Esophagus (tissue), 2 donors: Measurements from ENCODE around the gene KDM1A. TPM values are rescaled to one million over a fixed set of nuclear protein-coding genes. Genes with fewer than 3 reads are reported as not detected.

Source experiments
- H3K27ac ChIP-seq, 2 donors: one replicate each; pipeline ENCODE4 v1.5.1; 2013; ENCODE audit warnings: low read depth in 2 of 2, mild to moderate bottlenecking in 2 of 2, inconsistent platforms in 1 of 2, low read length in 1 of 2, moderate library complexity in 1 of 2
- H3K27me3 ChIP-seq, 2 donors: one replicate each; pipeline ENCODE4 v1.6.1; 2013; ENCODE audit warnings: low read length in 2 of 2, control low read depth in 1 of 2, mild to moderate bottlenecking in 1 of 2; ENCODE audit not compliant: insufficient read depth in 2 of 2, control insufficient read depth in 1 of 2
- H3K36me3 ChIP-seq, 2 donors: one replicate each; pipeline ENCODE4 v1.6.1; 2013; ENCODE audit warnings: low read length in 1 of 2; ENCODE audit not compliant: control insufficient read depth in 2 of 2, insufficient read depth in 2 of 2
- H3K4me1 ChIP-seq, 2 donors: one replicate each; pipeline ENCODE4 v1.6.1; 2013; ENCODE audit warnings: low read length in 1 of 2; ENCODE audit not compliant: control insufficient read depth in 2 of 2, insufficient read depth in 2 of 2
- H3K4me3 ChIP-seq, 2 donors: one replicate each; pipeline ENCODE4 v1.5.1; 2013; ENCODE audit warnings: low read length in 2 of 2, mild to moderate bottlenecking in 2 of 2, low read depth in 1 of 2, moderate library complexity in 1 of 2
- H3K9me3 ChIP-seq, 2 donors: one replicate each; pipeline ENCODE4 v1.6.1; 2013; ENCODE audit warnings: mild to moderate bottlenecking in 2 of 2, low read depth in 1 of 2, low read length in 1 of 2, moderate library complexity in 1 of 2; ENCODE audit not compliant: control insufficient read depth in 2 of 2, insufficient read depth in 1 of 2
- WGBS, 2 donors: extraction: QIAGEN DNeasy Blood & Tissue Kit; methylation state at CpG; one replicate each; pipeline ENCODE4 v1.1.7; 2013; 5-methylcytosine and 5-hydroxymethylcytosine counted together
- polyA plus RNA-seq, 2 donors: library from polyadenylated mRNA; stranded (reverse); fragments of 200-250 nt; gene quantifications; one replicate each; pipeline ENCODE4 v1.2.3, GENCODE V29; 2013
- donor health status: healthy with polysubstance abuse.
- donor health status: Bipolar disorder and iron deficiency.

Gene KDM1A
- 10 to 100 TPM; 15.6 to 32.0 TPM for polyA plus RNA-seq

- no peaks in the 10 kb centered on the region for H3K9me3 ChIP-seq
- no peaks in the 10 kb centered on the region for H3K27me3 ChIP-seq
- no peaks in the 10 kb centered on the region for H3K4me1 ChIP-seq
- peak within 1 kb of the TSS; percentile 87 to 92 for H3K27ac ChIP-seq
- H3K36me3 ChIP-seq, result no peaks in the 10 kb centered on the region
- H3K4me3 ChIP-seq, result peak within 1 kb of the TSS; percentile 81 to 90
- WGBS, 2 donors, result 0% methylated on average over 52 to 85 of the region's 85 CpGs
These were observed at the start of gene KDM1A for GRCh38 chr1:23019094-23019862. TSS of gene KDM1A (plus strand) at chr1:23019468. CDS start at chr1:23019597, 129 bp downstream.

GRCh38 chr1:22970096-22970495 is 49.2 kb upstream of the KDM1A start:
- Histone ChIP-seq H3K9me3 (peaks cover 0 to 2% of the 10 kb centered on the region in 2 donors), H3K4me1 (no peaks in the 10 kb centered on the region), H3K27ac (no peak overlapping the region), H3K36me3 (no peaks in the 10 kb centered on the region), H3K4me3 (no peak overlapping the region), H3K27me3 (no peaks in the 10 kb centered on the region)
- WGBS, 2 donors, result 73 to 86% methylated on average over 2 of the region's 2 CpGs

- Histone ChIP-seq H3K4me1 (no peaks in the 10 kb centered on the region), H3K4me3 (no peak overlapping the region), H3K36me3 (no peaks in the 10 kb centered on the region), H3K9me3 (peaks cover 0 to 2% of the 10 kb centered on the region in 2 donors), H3K27ac (no peak overlapping the region), H3K27me3 (no peaks in the 10 kb centered on the region)
- WGBS, 2 donors, result 45 to 54% methylated on average over 3 of the region's 3 CpGs
These were observed 48.1 kb upstream of the KDM1A start for GRCh38 chr1:22971161-22971560.

GRCh38 chr1:22971611-22972405 is 47.5 kb upstream of the KDM1A start:
- Histone ChIP-seq H3K27ac (no peak overlapping the region), H3K27me3 (no peaks in the 10 kb centered on the region)
- whole genome bisulfite sequencing, 2 donors, result 60 to 66% methylated on average over 5 of the region's 5 CpGs

GRCh38 chr1:22972760-22973159 is 46.5 kb upstream of the KDM1A start, which contains the start of gene LACTBL1:
TSS of gene LACTBL1 (minus strand) at chr1:22972866. CDS start at chr1:22972316, 550 bp downstream.
- Histone ChIP-seq H3K27me3 (no peaks in the 10 kb centered on the region), H3K9me3 (no peaks in the 10 kb centered on the region)

More at GRCh38 chr1:22971611-22972405, 47.5 kb upstream of the KDM1A start:
- Histone ChIP-seq H3K4me1 (no peaks in the 10 kb centered on the region), H3K9me3 (no peaks in the 10 kb centered on the region), H3K4me3 (no peak overlapping the region), H3K36me3 (no peaks in the 10 kb centered on the region)

GRCh38 chr1:22975694-22976093 is 43.6 kb upstream of the KDM1A start:
- Histone ChIP-seq H3K36me3 (no peaks in the 10 kb centered on the region), H3K27me3 (no peaks in the 10 kb centered on the region), H3K9me3 (no peaks in the 10 kb centered on the region), H3K4me1 (no peaks in the 10 kb centered on the region), H3K4me3 (no peak overlapping the region), H3K27ac (no peak overlapping the region)
- WGBS, 2 donors, result 77 to 79% methylated on average over 3 of the region's 3 CpGs

More at GRCh38 chr1:22972760-22973159, 46.5 kb upstream of the KDM1A start, which contains the start of gene LACTBL1:
- WGBS, 2 donors, result 75 to 77% methylated on average over 5 of the region's 5 CpGs
- H3K36me3 ChIP-seq, result no peaks in the 10 kb centered on the region
- H3K4me1 ChIP-seq, result no peaks in the 10 kb centered on the region
- H3K4me3 ChIP-seq, result no peak within 1 kb of the TSS
- H3K27ac ChIP-seq, result no peak within 1 kb of the TSS

GRCh38 chr1:22976127-22976460 is 43.2 kb upstream of the KDM1A start:
- Histone ChIP-seq H3K27ac (no peak overlapping the region), H3K27me3 (no peaks in the 10 kb centered on the region), H3K36me3 (no peaks in the 10 kb centered on the region), H3K9me3 (no peaks in the 10 kb centered on the region), H3K4me3 (no peak overlapping the region), H3K4me1 (no peaks in the 10 kb centered on the region)
- WGBS, 2 donors, result 47 to 52% methylated on average over 4 of the region's 4 CpGs

- no peaks in the 10 kb centered on the region for H3K27me3 ChIP-seq
- no peak overlapping the region for H3K27ac ChIP-seq
- no peaks in the 10 kb centered on the region for H3K9me3 ChIP-seq
- no peaks in the 10 kb centered on the region for H3K36me3 ChIP-seq
- no peaks in the 10 kb centered on the region for H3K4me1 ChIP-seq
- WGBS, 2 donors, result 25 to 34% methylated on average over 9 of the region's 9 CpGs
- no peak overlapping the region for H3K4me3 ChIP-seq
These were observed 42.6 kb upstream of the KDM1A start for GRCh38 chr1:22976461-22977243.

GRCh38 chr1:22978299-22978698 is 41.0 kb upstream of the KDM1A start:
- Histone ChIP-seq H3K36me3 (no peaks in the 10 kb centered on the region), H3K4me1 (no peaks in the 10 kb centered on the region), H3K27me3 (no peaks in the 10 kb centered on the region), H3K27ac (no peak overlapping the region), H3K4me3 (no peak overlapping the region), H3K9me3 (no peaks in the 10 kb centered on the region)
- WGBS, 2 donors, result 93 to 95% methylated on average over 3 of the region's 3 CpGs
